ENCODE results near the gene DPP6.

GRCh38 chr7:154918741-154919140 lies 866.5 kb downstream of the DPP6 start:
- TF ChIP-seq CTCF (conservative IDR thresholded peaks at IDR 0.05; ENCODE audit: low read depth, low read length): no peak
- TF ChIP-seq EZH2phosphoT487 (IDR thresholded peaks at IDR 0.05; ENCODE audit: borderline replicate concordance, low read length): no peak
- no peak for TF ChIP-seq EZH2 (IDR thresholded peaks at IDR 0.05; ENCODE audit: low read length, unreplicated experiment)
